GM12801 (cell line): ENCODE results near the gene ETNK2.
A peak's percentile ranks its signal among the peaks of the same experiment; 100 is the strongest.

Experiments used
- TF ChIP-seq, protein P1 (sequence below): IDR thresholded peaks from one replicate; pipeline ENCODE4 v1.5.1; 2011; ENCODE audit warnings: control low read depth; ENCODE audit not compliant: insufficient read length; ENCODE audit errors: extremely low read depth

The ETNK2 gene

DNA sequence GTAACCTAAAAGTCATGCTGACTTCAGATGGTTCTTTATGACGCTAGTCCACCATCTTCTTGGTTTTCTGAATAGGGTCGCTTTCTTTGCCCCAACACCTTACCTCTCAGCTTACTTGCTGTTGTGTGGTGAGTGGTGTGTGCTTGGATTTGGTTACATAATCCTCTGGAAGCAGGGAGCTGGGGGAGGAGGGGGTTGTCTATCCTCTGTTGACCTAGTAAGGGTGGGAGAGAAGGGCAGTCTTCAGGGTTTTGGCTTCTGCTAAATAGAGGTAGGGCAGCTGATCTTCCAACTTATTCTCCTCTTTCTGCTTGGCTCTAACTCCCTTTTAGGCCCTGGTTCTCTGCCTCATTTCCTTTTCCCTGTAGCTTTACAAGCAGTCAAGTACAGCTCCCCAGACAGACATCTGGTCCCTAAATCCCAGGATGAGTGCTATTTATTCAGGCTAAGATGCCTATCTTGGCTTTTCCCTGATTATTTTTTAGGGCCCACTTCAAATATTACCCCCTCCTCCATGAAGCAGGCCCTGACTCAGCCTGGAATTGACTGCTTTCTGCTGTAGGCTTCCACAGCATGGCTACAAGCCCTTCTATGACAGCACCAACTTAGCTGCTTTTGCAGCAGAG is 20.7 kb upstream of the ETNK2 start:
- TF ChIP-seq, protein P1, sequence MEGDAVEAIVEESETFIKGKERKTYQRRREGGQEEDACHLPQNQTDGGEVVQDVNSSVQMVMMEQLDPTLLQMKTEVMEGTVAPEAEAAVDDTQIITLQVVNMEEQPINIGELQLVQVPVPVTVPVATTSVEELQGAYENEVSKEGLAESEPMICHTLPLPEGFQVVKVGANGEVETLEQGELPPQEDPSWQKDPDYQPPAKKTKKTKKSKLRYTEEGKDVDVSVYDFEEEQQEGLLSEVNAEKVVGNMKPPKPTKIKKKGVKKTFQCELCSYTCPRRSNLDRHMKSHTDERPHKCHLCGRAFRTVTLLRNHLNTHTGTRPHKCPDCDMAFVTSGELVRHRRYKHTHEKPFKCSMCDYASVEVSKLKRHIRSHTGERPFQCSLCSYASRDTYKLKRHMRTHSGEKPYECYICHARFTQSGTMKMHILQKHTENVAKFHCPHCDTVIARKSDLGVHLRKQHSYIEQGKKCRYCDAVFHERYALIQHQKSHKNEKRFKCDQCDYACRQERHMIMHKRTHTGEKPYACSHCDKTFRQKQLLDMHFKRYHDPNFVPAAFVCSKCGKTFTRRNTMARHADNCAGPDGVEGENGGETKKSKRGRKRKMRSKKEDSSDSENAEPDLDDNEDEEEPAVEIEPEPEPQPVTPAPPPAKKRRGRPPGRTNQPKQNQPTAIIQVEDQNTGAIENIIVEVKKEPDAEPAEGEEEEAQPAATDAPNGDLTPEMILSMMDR, result no peak

DNA sequence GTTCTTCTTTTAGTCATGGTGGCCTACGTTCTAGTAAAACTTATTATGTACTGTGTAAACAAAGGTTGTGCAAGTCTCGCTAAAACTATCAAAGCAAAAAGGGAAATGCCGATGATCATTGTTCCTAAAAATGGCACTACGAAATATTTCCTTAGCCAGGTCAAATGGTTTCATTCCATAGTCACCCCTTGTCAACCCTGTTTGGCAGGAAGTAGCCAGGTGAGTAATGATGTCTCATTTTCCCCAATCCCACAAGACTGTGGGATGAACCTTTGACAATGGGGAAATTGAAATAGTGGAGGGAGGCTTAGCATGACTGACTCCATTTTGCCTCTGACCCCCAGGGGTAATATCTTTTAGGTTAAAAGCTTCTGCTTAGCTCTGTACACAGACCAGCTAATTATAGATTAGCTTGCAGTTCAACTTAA is 19.9 kb upstream of the ETNK2 start:
- TF ChIP-seq, protein P1, result no peak

DNA sequence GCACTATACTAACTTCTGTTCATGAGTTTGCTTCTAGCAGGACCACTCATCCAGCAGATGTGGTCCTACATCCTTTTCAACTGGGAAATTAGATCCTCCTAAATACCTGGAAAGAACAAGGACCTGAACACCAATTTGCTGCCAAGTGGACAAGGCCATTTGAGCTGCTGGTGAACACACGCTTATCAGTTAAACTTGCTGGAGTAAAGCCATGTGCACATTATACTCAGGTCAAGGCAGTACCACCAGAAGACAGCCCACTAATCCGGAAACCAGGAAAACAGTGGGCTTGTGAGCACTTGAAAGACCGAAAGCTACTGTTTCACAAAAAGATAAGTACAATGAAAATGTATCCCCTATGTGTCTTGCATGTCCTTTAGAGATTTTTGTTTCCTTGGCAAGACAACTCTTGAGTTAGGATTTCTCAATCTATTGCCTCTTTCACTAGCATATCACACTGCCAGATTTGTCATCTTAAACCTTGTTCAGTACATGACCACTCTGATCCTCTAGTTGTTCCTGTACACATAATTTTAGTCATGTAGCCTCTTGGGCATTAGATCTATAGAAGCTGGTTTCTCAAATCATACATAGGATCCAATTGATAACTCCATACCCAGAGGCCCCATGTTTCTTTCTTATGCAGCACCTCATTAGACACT is 18.8 kb upstream of the ETNK2 start:
- TF ChIP-seq, protein P1, result no peak

DNA sequence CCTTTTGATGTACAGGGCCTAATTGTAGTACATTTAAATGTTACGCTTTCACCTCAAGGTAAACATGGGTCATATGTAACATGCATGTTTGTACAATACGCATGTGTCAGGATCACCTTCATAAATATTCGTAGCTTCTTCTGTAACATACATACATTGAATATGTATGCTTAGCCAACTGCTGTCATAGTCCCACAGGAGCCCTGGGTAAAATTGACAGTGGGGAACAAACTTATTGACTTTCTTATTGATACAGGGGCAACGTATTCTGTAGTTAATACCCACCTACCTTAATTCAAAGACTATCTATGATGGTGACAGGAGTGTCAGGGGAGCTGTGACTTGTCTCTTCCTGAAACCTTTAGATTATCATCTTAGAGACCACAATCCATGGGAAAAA is 18.0 kb upstream of the ETNK2 start:
- TF ChIP-seq, protein P1, result no peak

DNA sequence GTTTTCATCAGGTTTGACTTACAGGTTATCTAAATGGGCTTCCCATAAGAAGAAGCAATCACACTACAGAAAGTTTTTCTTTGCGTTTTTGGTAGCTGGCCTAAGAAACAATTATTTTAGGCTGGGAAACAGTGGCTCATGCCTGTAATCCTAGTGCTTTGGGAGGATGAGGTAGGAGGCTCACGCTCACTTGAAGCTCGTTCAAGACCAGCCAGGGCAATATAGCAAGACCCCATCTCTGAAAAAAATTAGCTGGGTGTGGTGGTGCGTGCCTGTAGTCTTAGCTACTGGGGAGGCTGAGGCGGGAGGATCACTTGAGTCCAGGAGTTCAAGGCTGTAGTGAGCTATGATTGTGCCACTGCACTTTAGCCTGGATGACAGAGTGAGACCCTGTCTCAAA is 15.9 kb upstream of the ETNK2 start:
- TF ChIP-seq, protein P1, result no peak

DNA sequence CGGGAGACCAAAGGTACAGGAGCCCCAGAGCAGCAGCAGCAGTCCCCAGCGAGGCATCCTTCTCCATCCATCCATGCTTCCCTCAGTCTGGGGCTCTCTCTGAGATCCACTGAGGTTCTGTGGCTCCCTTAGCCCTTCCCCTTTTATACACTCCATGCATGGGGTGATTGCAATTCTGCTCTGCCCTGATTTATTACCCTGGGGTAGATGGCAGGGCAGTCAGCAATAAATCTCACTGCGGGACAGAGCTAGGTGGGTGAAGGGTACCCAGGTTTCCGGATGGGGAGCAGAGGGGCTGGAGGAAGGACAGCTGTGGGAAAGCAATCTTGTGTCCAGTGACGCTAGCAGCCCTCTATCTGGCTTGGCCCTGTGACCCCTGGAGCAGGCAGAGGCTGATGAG is 14.4 kb upstream of the ETNK2 start, which contains the start of gene REN:
REN (minus strand) TSS at position 119 of the 400 bp plus-strand sequence; CDS start at position 75, 44 bp downstream.
- TF ChIP-seq, protein P1, result no peak

DNA sequence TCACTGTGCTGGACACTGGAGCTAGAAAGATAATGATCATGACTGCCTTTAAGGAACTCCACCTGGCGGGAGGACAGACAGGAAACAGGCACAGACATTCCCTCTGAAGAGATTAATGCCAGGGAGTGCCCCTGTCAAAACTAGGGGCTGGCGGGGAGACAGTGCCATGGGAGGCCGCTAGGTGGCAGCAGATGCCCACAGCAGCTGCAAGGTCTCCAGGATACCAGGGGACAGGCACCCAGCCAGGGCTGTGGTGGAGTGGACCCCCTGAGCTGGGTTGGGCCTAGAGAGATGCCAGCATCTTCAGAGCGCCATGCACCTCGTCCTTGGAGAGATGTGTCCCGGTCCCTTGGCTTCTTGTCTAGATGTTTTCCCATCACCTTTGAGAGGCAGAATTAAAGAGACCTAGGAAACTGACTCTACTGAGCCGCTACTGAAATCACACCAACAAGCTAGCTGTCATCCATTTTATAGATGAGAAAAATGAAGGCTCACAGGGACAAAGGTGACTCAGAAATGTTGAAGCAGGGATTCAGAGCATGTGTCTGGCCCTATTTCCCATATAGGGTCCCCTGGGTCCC is 10.7 kb upstream of the ETNK2 start:
- TF ChIP-seq, protein P1, result peak; percentile 81
